Mesenchymal stem cell (in vitro differentiated cells and primary cell): ENCODE results near the gene TAGLN.

Experiments used
- DNase-seq: peaks from one replicate; pipeline ENCODE4 v3.0.0-alpha.2; 2013
- H2AFZ ChIP-seq: one replicate; pipeline ENCODE4 v1.6.1; 2013; ENCODE audit warnings: low read depth, mild to moderate bottlenecking, control low read depth, inconsistent platforms, low read length, moderate library complexity
- H2AK5ac ChIP-seq: 2 replicates; pipeline ENCODE4 v1.6.1; 2013; ENCODE audit warnings: low read length, moderate library complexity, mild to moderate bottlenecking, inconsistent platforms; ENCODE audit not compliant: severe bottlenecking
- H2BK120ac ChIP-seq: one replicate; pipeline ENCODE4 v1.6.1; 2013; ENCODE audit warnings: low read depth, mild to moderate bottlenecking, inconsistent platforms, low read length, moderate library complexity
- H2BK12ac ChIP-seq, 2 experiments: one replicate each; pipeline ENCODE4 v1.6.1; 2013; ENCODE audit warnings: inconsistent platforms in 2 of 2, low read length in 2 of 2, mild to moderate bottlenecking in 2 of 2, moderate library complexity in 2 of 2, control low read depth in 1 of 2
- H2BK15ac ChIP-seq: one replicate; pipeline ENCODE4 v1.6.1; 2013; ENCODE audit warnings: mild to moderate bottlenecking, low read depth, inconsistent platforms; ENCODE audit not compliant: poor library complexity, severe bottlenecking
- H2BK5ac ChIP-seq: 2 replicates; pipeline ENCODE4 v1.6.1; 2013; ENCODE audit warnings: low read depth, mild to moderate bottlenecking, low read length, control low read depth, inconsistent platforms; ENCODE audit not compliant: poor library complexity, severe bottlenecking
- H3K14ac ChIP-seq, 2 experiments: one replicate each; pipeline ENCODE4 v1.6.1; 2013; ENCODE audit warnings: inconsistent platforms in 2 of 2, low read length in 2 of 2, control low read depth in 1 of 2, mild to moderate bottlenecking in 1 of 2, moderate library complexity in 1 of 2
- H3K18ac ChIP-seq, 2 experiments: one replicate each; pipeline ENCODE4 v1.6.1; 2013; ENCODE audit warnings: inconsistent platforms in 2 of 2, low read length in 2 of 2, control low read depth in 1 of 2, low read depth in 1 of 2, mild to moderate bottlenecking in 1 of 2
- H3K23ac ChIP-seq, 2 experiments: one replicate each; pipeline ENCODE4 v1.6.1; 2013; ENCODE audit warnings: inconsistent platforms in 2 of 2, low read length in 2 of 2, mild to moderate bottlenecking in 2 of 2, moderate library complexity in 2 of 2, control low read depth in 1 of 2
- H3K27ac ChIP-seq: 2 replicates; pipeline ENCODE4 v1.5.1; 2013; ENCODE audit warnings: mild to moderate bottlenecking, moderate library complexity, low read length, control low read depth, inconsistent platforms; ENCODE audit not compliant: poor library complexity, severe bottlenecking
- H3K27me3 ChIP-seq, 2 experiments: 2 replicates each; pipeline versions ENCODE4 v1.6.1 to v1.7.0; 2013; ENCODE audit warnings: low read length in 2 of 2, mild to moderate bottlenecking in 2 of 2, moderate library complexity in 2 of 2, control low read depth in 1 of 2, inconsistent platforms in 1 of 2; ENCODE audit not compliant: control insufficient read depth in 1 of 2, insufficient read depth in 1 of 2
- H3K36me3 ChIP-seq, 2 experiments: 2 replicates each; pipeline versions ENCODE4 v1.6.1 to v1.7.0; 2013; ENCODE audit warnings: low read length in 2 of 2, control low read depth in 1 of 2, inconsistent platforms in 1 of 2, low read depth in 1 of 2, mild to moderate bottlenecking in 1 of 2; ENCODE audit not compliant: insufficient read depth in 2 of 2, control insufficient read depth in 1 of 2
- H3K4ac ChIP-seq, 2 experiments: one replicate each; pipeline ENCODE4 v1.6.1; 2013; ENCODE audit warnings: inconsistent platforms in 2 of 2, low read length in 2 of 2, mild to moderate bottlenecking in 2 of 2, moderate library complexity in 2 of 2, control low read depth in 1 of 2, low read depth in 1 of 2
- H3K4me1 ChIP-seq: 2 replicates; pipeline ENCODE4 v1.6.1; 2013; ENCODE audit warnings: low read depth, low read length, control low read depth; ENCODE audit not compliant: control insufficient read depth, insufficient read depth
- H3K4me2 ChIP-seq: 2 replicates; pipeline ENCODE4 v1.6.1; 2013; ENCODE audit warnings: low read length, mild to moderate bottlenecking, inconsistent platforms; ENCODE audit not compliant: poor library complexity, severe bottlenecking
- H3K4me3 ChIP-seq, 2 experiments: 2 replicates each; pipeline versions ENCODE4 v1.5.1 to v1.7.0; 2013; ENCODE audit warnings: low read length in 2 of 2, mild to moderate bottlenecking in 2 of 2, control low read depth in 1 of 2, low read depth in 1 of 2; ENCODE audit not compliant: insufficient read depth in 1 of 2
- H3K79me1 ChIP-seq: replicated peaks from 2 replicates; pipeline ENCODE4 v1.6.1; 2013; ENCODE audit warnings: mild to moderate bottlenecking, control low read depth, low read length, inconsistent platforms; ENCODE audit not compliant: poor library complexity, severe bottlenecking
- H3K9ac ChIP-seq: 2 replicates; pipeline ENCODE4 v1.7.0; 2013; ENCODE audit warnings: mild to moderate bottlenecking, low read length, moderate library complexity
- H3K9me3 ChIP-seq: 2 replicates; pipeline ENCODE4 v1.7.0; 2013; ENCODE audit warnings: mild to moderate bottlenecking, low read length; ENCODE audit not compliant: control insufficient read depth
- H4K8ac ChIP-seq: one replicate; pipeline ENCODE4 v1.6.1; 2013; ENCODE audit warnings: inconsistent platforms, mild to moderate bottlenecking, low read length, moderate library complexity
- H4K91ac ChIP-seq: one replicate; pipeline ENCODE4 v1.6.1; 2013; ENCODE audit warnings: mild to moderate bottlenecking, low read length, inconsistent platforms
- WGBS: methylation state at CpG from one replicate; pipeline ENCODE4 v1.1.7; 2013; ENCODE audit warnings: mixed read lengths; 5-methylcytosine and 5-hydroxymethylcytosine counted together

The TAGLN gene

GRCh38 chr11:117178210-117179034 lies 20.7 kb upstream of the TAGLN start, which contains the start of gene SIDT2:
Gene SIDT2, plus strand, starts transcription at chr11:117178743. Its CDS starts 521 bp downstream, at chr11:117179264.
- peak; percentile 95 for DNase-seq
- peaks cover 14% of the 10 kb centered on the region for H3K79me1 ChIP-seq
- peak within 1 kb of the TSS; percentile 70 for H4K8ac ChIP-seq
- no peaks in the 10 kb centered on the region for H3K27me3 ChIP-seq
- peak within 1 kb of the TSS; percentile 79 to 94 for H3K4me3 ChIP-seq
- no peaks in the 10 kb centered on the region for H3K9me3 ChIP-seq
- H2AFZ ChIP-seq, result peak within 1 kb of the TSS; percentile 84
- no peak within 1 kb of the TSS for H2BK120ac ChIP-seq
- peak within 1 kb of the TSS in 1 of 2 experiments; percentile 96 for H3K14ac ChIP-seq
- H2BK15ac ChIP-seq, result peak within 1 kb of the TSS; percentile 83
- H4K91ac ChIP-seq, result peak within 1 kb of the TSS; percentile 70
- WGBS, result 3% methylated on average over 39 of the region's 51 CpGs
- peak within 1 kb of the TSS; percentile 81 for H3K4me2 ChIP-seq
- peak within 1 kb of the TSS; percentile 55 for H3K27ac ChIP-seq
- H2BK12ac ChIP-seq, result peak within 1 kb of the TSS in 1 of 2 experiments; percentile 68
- peaks cover 20% of the 10 kb centered on the region for H3K4me1 ChIP-seq
- peak within 1 kb of the TSS; percentile 92 for H3K9ac ChIP-seq
- peaks cover 20 to 26% of the 10 kb centered on the region in 2 experiments for H3K36me3 ChIP-seq
- H3K18ac ChIP-seq, result peak within 1 kb of the TSS; percentile 64 to 88
- H2BK5ac ChIP-seq, result peak within 1 kb of the TSS; percentile 10
- H2AK5ac ChIP-seq, result no peak within 1 kb of the TSS
- peak within 1 kb of the TSS in 1 of 2 experiments; percentile 84 for H3K4ac ChIP-seq
- H3K23ac ChIP-seq, result peak within 1 kb of the TSS in 1 of 2 experiments; percentile 87

GRCh38 chr11:117179048-117179999 lies 19.8 kb upstream of the TAGLN start:
- H3K4ac ChIP-seq, result peak overlapping the region in 1 of 2 experiments; percentile 79
- H3K4me2 ChIP-seq, result peak overlapping the region; percentile 81
- WGBS, result 3% methylated on average over 26 of the region's 39 CpGs
- peak overlapping the region; percentile 92 for H3K9ac ChIP-seq
- H2AFZ ChIP-seq, result peak overlapping the region; percentile 84
- H3K36me3 ChIP-seq, result peaks cover 27 to 28% of the 10 kb centered on the region in 2 experiments
- peak overlapping the region; percentile 70 for H4K91ac ChIP-seq
- H2AK5ac ChIP-seq, result no peak overlapping the region
- H3K79me1 ChIP-seq, result peaks cover 14% of the 10 kb centered on the region
- H3K9me3 ChIP-seq, result no peaks in the 10 kb centered on the region
- H2BK5ac ChIP-seq, result no peak overlapping the region
- peak overlapping the region; percentile 79 to 94 for H3K4me3 ChIP-seq
- H4K8ac ChIP-seq, result peak overlapping the region; percentile 69
- H3K27me3 ChIP-seq, result no peaks in the 10 kb centered on the region
- peak overlapping the region; percentile 64 to 88 for H3K18ac ChIP-seq
- H3K23ac ChIP-seq, result peak overlapping the region in 1 of 2 experiments; percentile 87
- no peak overlapping the region for H2BK120ac ChIP-seq
- peak overlapping the region in 1 of 2 experiments; percentile 68 for H2BK12ac ChIP-seq
- peak; percentile 60 for DNase-seq
- H2BK15ac ChIP-seq, result no peak overlapping the region
- H3K4me1 ChIP-seq, result peaks cover 19% of the 10 kb centered on the region
- no peak overlapping the region for H3K27ac ChIP-seq
- peak overlapping the region in 1 of 2 experiments; percentile 96 for H3K14ac ChIP-seq

- Histone ChIP-seq H3K79me1 (peaks cover 14% of the 10 kb centered on the region), H2BK120ac (no peak overlapping the region), H3K23ac (no peak overlapping the region), H2BK15ac (no peak overlapping the region), H3K4ac (peak overlapping the region in 1 of 2 experiments; percentile 57), H2AK5ac (peak overlapping the region; percentile 46), H3K18ac (peak overlapping the region in 1 of 2 experiments; percentile 49), H3K9ac (peak overlapping the region; percentile 92), H4K91ac (no peak overlapping the region), H3K27me3 (no peaks in the 10 kb centered on the region), H2BK5ac (peak overlapping the region; percentile 4), H3K36me3 (peaks cover 28 to 30% of the 10 kb centered on the region in 2 experiments), H3K14ac (no peak overlapping the region), H3K4me2 (peak overlapping the region; percentile 81), H3K9me3 (no peaks in the 10 kb centered on the region), H3K4me3 (peak overlapping the region in 1 of 2 experiments; percentile 94), H4K8ac (no peak overlapping the region), H3K27ac (no peak overlapping the region), H2AFZ (no peak overlapping the region), H2BK12ac (peak overlapping the region; percentile 21 to 43), H3K4me1 (peaks cover 19% of the 10 kb centered on the region)
- peak; percentile 48 for DNase-seq
- 39% methylated on average over 4 of the region's 4 CpGs for WGBS
Observed at GRCh38 chr11:117180020-117180419, 19.1 kb upstream of the TAGLN start.
